NB4 (cell line): ENCODE data around the gene RPL27A.

ENCODE experiments used
- DNase-seq: peaks from one replicate; pipeline ENCODE4 v3.0.0; 2010; ENCODE audit warnings: low read depth
- H3K4me3 ChIP-seq: one replicate; pipeline ENCODE4 v1.5.1; 2011; ENCODE audit warnings: mild to moderate bottlenecking, low read depth, low read length, moderate library complexity
- CTCF ChIP-seq: IDR thresholded peaks from one replicate; pipeline ENCODE4 v1.5.1; 2012; ENCODE audit warnings: low read depth, low read length
- MAX ChIP-seq: IDR thresholded peaks from 2 replicates; pipeline ENCODE4 v1.6.1; 2011; ENCODE audit warnings: low read depth, low read length
- MYC ChIP-seq: IDR thresholded peaks from 2 replicates; pipeline ENCODE4 v1.6.1; 2011; ENCODE audit warnings: low read depth, low read length
- POLR2A ChIP-seq: IDR thresholded peaks from 2 replicates; pipeline ENCODE4 v1.6.1; 2011; ENCODE audit warnings: mild to moderate bottlenecking; ENCODE audit not compliant: insufficient read length; ENCODE audit errors: extremely low read depth

Gene RPL27A

GRCh38 chr11:8721609-8722500 lies 39.3 kb downstream of the RPL27A start:
- no peak overlapping the region for H3K4me3 ChIP-seq
- TF ChIP-seq MYC (no peak), CTCF (no peak), MAX (no peak)
- DNase-seq = no peak

GRCh38 chr11:8722809-8723208 lies 40.2 kb downstream of the RPL27A start:
- no peak for DNase-seq

DNA sequence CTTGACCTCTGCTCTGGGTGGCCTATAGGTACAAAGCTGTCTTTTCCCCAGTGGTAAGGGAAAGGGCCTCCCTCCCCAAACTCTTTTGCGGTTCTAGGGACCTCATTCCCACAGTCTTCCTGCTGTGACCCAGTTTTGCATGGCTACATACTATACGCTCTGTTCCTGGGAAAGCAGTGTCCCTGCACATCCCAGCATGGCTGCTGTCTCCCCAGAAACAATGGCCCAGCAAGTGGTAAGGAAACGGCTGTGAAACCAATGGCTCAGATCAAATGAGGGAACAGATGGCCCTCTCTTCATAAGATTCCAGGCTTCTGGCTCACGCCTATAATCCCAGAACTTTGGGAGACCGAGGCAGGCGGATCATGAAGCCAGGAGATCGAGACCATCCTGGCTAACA lies 41.1 kb downstream of the RPL27A start:
- no peak for DNase-seq
- no peak for TF ChIP-seq MAX
- TF ChIP-seq MYC = no peak
- no peak for TF ChIP-seq POLR2A
- TF ChIP-seq CTCF = no peak
- H3K4me3 ChIP-seq = no peak overlapping the region

More at GRCh38 chr11:8722809-8723208, 40.2 kb downstream of the RPL27A start:
- H3K4me3 ChIP-seq = no peak overlapping the region
- TF ChIP-seq MAX = no peak
- no peak for TF ChIP-seq MYC
- no peak for TF ChIP-seq CTCF
- TF ChIP-seq POLR2A = no peak

DNA sequence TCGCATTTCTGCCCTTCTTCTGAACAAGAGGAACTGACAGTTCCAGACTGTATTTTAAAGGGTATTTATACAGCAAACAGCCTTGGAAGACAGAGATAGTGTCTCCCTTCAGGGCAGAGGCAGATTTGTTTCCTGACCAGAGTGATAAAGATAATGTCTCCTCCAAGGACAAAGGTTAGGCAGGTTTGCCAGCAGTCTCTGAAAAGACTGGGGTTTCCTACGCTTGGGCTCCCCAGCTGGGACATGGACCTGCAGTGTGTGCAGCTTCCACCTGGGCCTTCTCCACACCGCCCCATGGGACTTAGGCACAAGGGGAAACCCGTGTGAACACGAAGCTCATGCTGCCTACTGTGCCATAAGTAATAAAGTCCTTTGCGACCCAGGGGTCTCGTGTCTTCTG lies 42.1 kb downstream of the RPL27A start:
- TF ChIP-seq POLR2A (no peak), CTCF (no peak), MAX (no peak), MYC (no peak)
- no peak overlapping the region for H3K4me3 ChIP-seq
- DNase-seq = no peak

DNA sequence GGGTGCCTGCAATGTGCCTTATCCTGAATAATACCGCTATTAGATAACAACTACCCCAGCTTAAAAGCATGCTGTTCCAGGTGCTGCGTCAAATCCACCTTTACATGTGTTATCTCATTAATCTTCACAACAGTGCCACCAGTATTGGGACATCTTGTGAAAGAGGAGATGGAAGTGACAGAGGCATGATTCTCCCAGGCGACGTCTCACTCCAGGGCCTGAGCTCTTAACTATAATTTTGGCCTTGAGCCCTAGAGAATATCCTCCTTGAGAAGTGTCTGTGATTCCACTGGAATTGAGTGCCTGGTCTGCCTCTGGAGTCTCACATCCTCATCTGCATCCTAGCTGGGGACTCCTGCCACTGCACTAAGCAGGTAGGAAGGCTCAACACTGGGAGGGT lies 43.8 kb downstream of the RPL27A start:
- no peak for TF ChIP-seq CTCF
- no peak for TF ChIP-seq POLR2A
- TF ChIP-seq MYC = no peak
- TF ChIP-seq MAX = no peak
- DNase-seq = no peak
- no peak overlapping the region for H3K4me3 ChIP-seq
